Lower leg skin (tissue), 4 donors: Measurements from ENCODE around the gene CACNB3. TPM values are rescaled to one million over a fixed set of nuclear protein-coding genes. Genes with fewer than 3 reads are reported as not detected.

Source experiments
- DNase-seq, 2 donors: peaks; one replicate each; pipeline ENCODE4 v3.0.0-alpha.2; 2019; ENCODE audit warnings: low spot score in 2 of 2
- H3K4me3 ChIP-seq: fragments of 200-600 bp; sonication (generic); 2 replicates; pipeline ENCODE4 v1.5.1; 2017; ENCODE audit warnings: mild to moderate bottlenecking, low read depth; ENCODE audit not compliant: poor library complexity, severe bottlenecking
- CTCF ChIP-seq, 3 donors: fragments of 450-650 bp; IDR thresholded peaks; one replicate each; pipeline ENCODE4 v1.5.1; 2016; ENCODE audit warnings: antibody characterized with exemption in 3 of 3, mild to moderate bottlenecking in 3 of 3, moderate library complexity in 2 of 3
- POLR2A ChIP-seq, 2 donors: fragments of 450-650 bp; IDR thresholded peaks; one replicate each; pipeline ENCODE4 v1.6.1; 2016 to 2017; ENCODE audit warnings: antibody characterized with exemption in 2 of 2, mild to moderate bottlenecking in 1 of 2, moderate library complexity in 1 of 2
- WGBS, 2 donors: methylation state at CpG; one replicate each; pipeline ENCODE4 v1.1.5; 2018; 5-methylcytosine and 5-hydroxymethylcytosine counted together
- intact Hi-C: fragments of 100-400 bp; cut with DNase I; formaldehyde crosslinking; loops from one replicate; pipeline ENCODE4 v1.15.0; 2023; ENCODE audit warnings: low total_unique reads
- total RNA-seq, 4 donors: library from RNA; depleted of rRNA; stranded (reverse); fragments of >200 nt; gene quantifications; one replicate each; pipeline ENCODE4 v1.1.0, GENCODE V29; 2016

The CACNB3 gene
- total RNA-seq, 4 donors from 2014 or later: 8.4 to 15.3 (median 9.5) TPM

DNA sequence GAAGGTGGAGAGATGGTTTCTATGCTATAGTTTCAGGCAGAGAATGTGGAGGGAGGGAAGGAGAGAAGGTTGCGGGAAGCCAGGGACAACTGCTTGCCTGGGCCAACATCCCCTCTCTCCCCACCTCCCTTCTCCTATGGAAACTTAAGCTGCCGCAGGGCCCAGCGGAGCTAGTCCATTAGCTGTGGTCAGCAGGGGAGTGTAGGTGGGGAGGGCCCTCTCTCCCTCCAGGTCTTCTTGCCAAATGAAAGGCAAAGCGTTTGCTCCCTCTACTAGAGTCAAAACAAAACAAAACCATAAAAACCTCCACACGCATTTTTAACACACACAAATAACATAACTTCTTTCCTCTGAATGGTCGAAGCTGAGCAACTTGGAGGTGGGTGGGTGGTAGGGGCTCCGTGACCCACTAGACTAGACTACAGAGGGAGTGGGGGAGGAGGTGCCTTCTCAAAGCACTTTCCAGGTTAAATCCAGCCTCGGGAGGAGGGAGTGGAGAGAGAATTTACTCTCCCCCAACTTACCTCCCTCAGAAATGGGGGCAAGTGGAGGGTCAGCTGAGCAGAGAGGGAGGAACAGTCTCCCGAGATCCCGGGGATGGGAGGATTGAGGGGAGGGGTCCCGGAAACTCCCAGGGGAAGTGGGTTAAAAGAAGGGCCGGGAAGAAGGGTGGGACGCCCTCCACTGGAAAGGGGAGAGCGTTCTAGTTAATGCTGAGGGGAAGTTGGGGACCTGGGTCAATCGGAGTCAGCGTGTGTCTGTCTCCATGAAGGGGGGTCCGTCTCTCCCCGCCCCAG lies 4.6 kb upstream of the CACNB3 start:
- peak overlapping the region; percentile 54 for H3K4me3 ChIP-seq
- TF ChIP-seq POLR2A (IDR thresholded peaks at IDR 0.05) (no peak), CTCF (IDR thresholded peaks at IDR 0.05) (no peak)
- WGBS, 2 donors: 35 to 39% methylated on average over 17 to 18 of the region's 18 CpGs
- no peak for DNase-seq
- intact Hi-C loops: no loop called here

DNA sequence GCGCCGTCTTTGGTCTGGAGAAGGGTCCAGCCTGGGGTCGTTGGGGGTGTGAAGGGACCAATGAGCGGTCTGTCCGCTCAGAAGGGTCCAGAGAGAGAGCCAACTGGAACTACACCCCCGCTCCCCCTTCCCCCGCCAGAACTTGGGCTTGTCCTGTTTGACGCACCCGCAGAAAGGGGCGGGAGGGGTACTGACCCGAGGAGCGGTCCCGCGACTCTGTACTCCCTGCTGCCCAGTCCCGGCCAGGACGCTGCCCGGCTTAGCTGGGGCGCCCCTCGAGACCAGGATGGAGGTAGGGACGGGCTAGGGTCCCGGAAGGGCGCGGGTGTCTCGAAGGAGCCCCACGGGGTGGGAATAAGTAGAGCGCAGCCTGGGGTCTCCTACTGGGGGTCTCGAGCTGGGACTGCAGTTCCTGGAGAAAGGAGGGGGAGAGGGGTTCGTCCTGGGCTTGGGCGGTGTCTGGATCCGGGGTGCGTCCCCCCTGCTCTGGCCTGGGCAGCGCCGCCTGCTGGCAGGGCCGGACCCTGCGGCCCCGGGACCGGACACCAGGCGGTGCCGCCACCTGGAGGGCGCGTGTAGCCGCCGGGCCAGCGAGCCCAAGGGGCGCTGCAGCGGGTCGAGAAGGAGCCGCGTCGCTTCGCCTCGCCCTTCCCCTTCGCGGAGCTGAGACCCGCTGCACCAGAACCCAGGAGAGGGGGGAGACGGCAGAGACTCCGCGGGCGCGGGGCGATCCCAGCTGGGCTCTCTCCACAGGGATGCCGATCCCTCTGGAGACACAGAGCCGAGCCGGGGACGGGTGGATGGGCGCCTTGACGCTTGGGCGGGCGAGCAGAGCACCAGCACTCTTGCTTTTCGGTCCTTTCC lies 3.8 kb upstream of the CACNB3 start:
- peak overlapping the region; percentile 54 for H3K4me3 ChIP-seq
- WGBS, 2 donors: 1 to 2% methylated on average over 21 to 60 of the region's 70 CpGs

DNA sequence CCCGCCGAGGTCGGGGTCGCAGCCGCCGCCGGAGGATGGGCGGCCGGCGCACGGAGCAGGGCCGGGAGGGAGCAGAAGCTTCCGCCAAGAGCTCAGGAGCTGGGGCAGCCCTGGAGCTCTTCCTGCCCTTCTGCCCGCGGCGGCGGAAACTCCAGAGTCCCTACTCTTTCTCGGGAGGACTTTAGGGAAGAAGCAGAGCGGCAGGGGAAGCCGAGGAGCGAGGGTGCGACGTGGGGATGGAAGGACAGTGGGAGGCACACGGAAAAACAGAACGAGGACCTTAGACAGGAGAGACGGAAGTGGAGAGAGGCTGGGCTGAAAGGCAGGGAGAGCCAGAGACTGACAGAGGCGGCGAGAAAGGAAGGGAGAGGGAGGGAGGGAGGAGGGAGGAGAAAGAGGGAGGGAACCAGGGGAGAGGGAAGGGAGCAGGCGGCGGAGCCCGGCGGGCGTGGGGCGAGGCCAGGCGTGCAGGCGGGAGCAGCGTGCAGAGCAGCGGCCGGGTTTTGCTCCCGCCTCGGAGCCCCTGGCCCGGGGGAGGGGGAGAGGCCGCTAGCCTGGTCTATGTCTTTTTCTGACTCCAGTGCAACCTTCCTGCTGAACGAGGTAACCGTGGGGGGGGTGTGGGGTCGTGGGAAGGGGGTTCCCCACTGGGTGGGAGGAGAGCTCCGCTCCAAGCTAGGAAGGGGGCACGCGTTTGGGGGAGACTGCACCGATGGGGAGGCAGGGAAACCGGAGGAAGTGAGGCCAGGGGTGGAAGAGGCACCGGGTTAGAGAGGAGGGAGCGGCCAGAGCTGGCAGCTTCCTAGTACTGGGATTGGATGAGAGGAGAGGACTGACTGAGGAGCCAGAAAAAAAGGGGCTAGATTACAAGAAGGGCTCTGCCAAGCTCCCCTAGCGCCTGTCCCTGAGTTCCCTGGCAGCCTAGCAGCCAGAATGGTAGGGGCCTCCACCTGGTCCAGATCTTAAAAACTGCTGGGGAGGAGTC lies 2.9 kb upstream of the CACNB3 start:
- WGBS, 2 donors: 0 to 1% methylated on average over 42 to 52 of the region's 54 CpGs
- no peak for TF ChIP-seq POLR2A (IDR thresholded peaks at IDR 0.05)
- no peak for TF ChIP-seq CTCF (IDR thresholded peaks at IDR 0.05)
- intact Hi-C loops: no loop called here
- DNase-seq: peak; percentile 84 to 95
- H3K4me3 ChIP-seq: peak overlapping the region; percentile 54

More for the DNA sequence above, 3.8 kb upstream of the CACNB3 start:
- TF ChIP-seq POLR2A (IDR thresholded peaks at IDR 0.05) (no peak), CTCF (IDR thresholded peaks at IDR 0.05) (peak in 1 of 3 donors; percentile 85)
- intact Hi-C loops: no loop called here
- peak; percentile 73 to 97 for DNase-seq

- H3K4me3 ChIP-seq: no peak overlapping the region
- no peak for TF ChIP-seq POLR2A (IDR thresholded peaks at IDR 0.05)
- TF ChIP-seq CTCF (IDR thresholded peaks at IDR 0.05): no peak
- DNase-seq: no peak
- 76 to 84% methylated on average over 3 of the region's 3 CpGs for WGBS, 2 donors
- intact Hi-C loops: no loop called here
Measured at GRCh38 chr12:48816143-48816854, 2.0 kb upstream of the CACNB3 start.
